A204.1 (cell line): ENCODE results near the gene EPB41L3.

Source experiments
- FAIRE-seq: peaks from 2 replicates; lab custom pipeline; 2012; peaks lifted over from hg19 to GRCh38; lab: Jason Lieb, UNC

EPB41L3 gene

GRCh38 chr18:5451871-5452270 lies 91.9 kb downstream of the EPB41L3 start:
- no peak for FAIRE-seq

GRCh38 chr18:5451150-5451549 lies 92.6 kb downstream of the EPB41L3 start:
- no peak for FAIRE-seq

GRCh38 chr18:5449858-5450509 lies 93.8 kb downstream of the EPB41L3 start:
- FAIRE-seq = no peak

- FAIRE-seq = no peak
Observed at GRCh38 chr18:5447442-5447841, 96.4 kb downstream of the EPB41L3 start.

- FAIRE-seq = no peak
Observed at GRCh38 chr18:5444847-5445246, 99.0 kb downstream of the EPB41L3 start.

- FAIRE-seq = no peak
Observed at GRCh38 chr18:5444269-5444668, 99.5 kb downstream of the EPB41L3 start.

- no peak for FAIRE-seq
Observed at GRCh38 chr18:5439986-5440696, 103.7 kb downstream of the EPB41L3 start.

GRCh38 chr18:5434425-5434824 lies 109.4 kb downstream of the EPB41L3 start:
- no peak for FAIRE-seq

- no peak for FAIRE-seq
Observed at GRCh38 chr18:5431836-5432575, 111.8 kb downstream of the EPB41L3 start.

GRCh38 chr18:5430131-5430530 lies 113.7 kb downstream of the EPB41L3 start:
- no peak for FAIRE-seq

GRCh38 chr18:5429681-5430080 lies 114.1 kb downstream of the EPB41L3 start:
- FAIRE-seq = no peak

GRCh38 chr18:5425721-5426120 lies 118.1 kb downstream of the EPB41L3 start:
- no peak for FAIRE-seq

- no peak for FAIRE-seq
Observed at GRCh38 chr18:5424903-5425664, 118.7 kb downstream of the EPB41L3 start.

- no peak for FAIRE-seq
Observed at GRCh38 chr18:5422626-5423025, 121.2 kb downstream of the EPB41L3 start.

- no peak for FAIRE-seq
Observed at GRCh38 chr18:5421981-5422380, 121.8 kb downstream of the EPB41L3 start.

GRCh38 chr18:5420906-5421305 lies 122.9 kb downstream of the EPB41L3 start:
- no peak for FAIRE-seq

- FAIRE-seq = no peak
Observed at GRCh38 chr18:5419601-5420000, 124.2 kb downstream of the EPB41L3 start.

- FAIRE-seq = no peak
Observed at GRCh38 chr18:5419030-5419429, 124.8 kb downstream of the EPB41L3 start.

GRCh38 chr18:5417342-5417741 lies 126.5 kb downstream of the EPB41L3 start:
- FAIRE-seq = no peak

- FAIRE-seq = no peak
Observed at GRCh38 chr18:5416112-5416511, 127.7 kb downstream of the EPB41L3 start.

GRCh38 chr18:5415665-5416064 lies 128.1 kb downstream of the EPB41L3 start:
- no peak for FAIRE-seq

- FAIRE-seq = no peak
Observed at GRCh38 chr18:5415031-5415430, 128.8 kb downstream of the EPB41L3 start.

GRCh38 chr18:5414546-5414945 lies 129.3 kb downstream of the EPB41L3 start:
- FAIRE-seq = no peak
